Measurements from ENCODE around the gene ZNF292. TPM values are rescaled to one million over a fixed set of nuclear protein-coding genes. Genes with fewer than 3 reads are reported as not detected.

Gene ZNF292
- total RNA-seq, 4 donors from 2014 or later: 18.5 to 61.8 (median 42.4) TPM

DNA sequence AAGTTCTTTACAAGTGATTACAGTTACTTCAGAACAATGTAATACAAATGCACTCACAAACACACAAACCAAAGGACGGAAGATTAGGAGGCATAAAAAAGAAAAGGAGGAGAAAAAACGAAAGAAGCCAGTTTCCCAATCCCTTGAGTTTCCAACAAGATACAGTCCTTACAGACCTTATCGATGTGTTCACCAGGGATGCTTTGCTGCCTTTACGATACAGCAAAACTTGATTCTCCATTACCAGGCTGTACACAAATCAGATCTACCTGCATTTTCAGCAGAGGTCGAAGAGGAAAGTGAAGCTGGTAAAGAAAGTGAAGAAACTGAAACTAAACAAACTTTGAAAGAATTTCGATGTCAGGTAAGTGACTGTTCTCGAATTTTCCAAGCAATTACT, 104.4 kb downstream of the ZNF292 start:
- Histone ChIP-seq H3K36me3 (peaks cover 0 to 39% (median 12%) of the 10 kb centered on the region in 4 donors), H3K9me3 (no peaks in the 10 kb centered on the region), H3K27me3 (no peaks in the 10 kb centered on the region), H3K27ac (no peak overlapping the region), H3K4me1 (no peaks in the 10 kb centered on the region), H3K4me3 (no peak overlapping the region)
- TF ChIP-seq, protein P1, sequence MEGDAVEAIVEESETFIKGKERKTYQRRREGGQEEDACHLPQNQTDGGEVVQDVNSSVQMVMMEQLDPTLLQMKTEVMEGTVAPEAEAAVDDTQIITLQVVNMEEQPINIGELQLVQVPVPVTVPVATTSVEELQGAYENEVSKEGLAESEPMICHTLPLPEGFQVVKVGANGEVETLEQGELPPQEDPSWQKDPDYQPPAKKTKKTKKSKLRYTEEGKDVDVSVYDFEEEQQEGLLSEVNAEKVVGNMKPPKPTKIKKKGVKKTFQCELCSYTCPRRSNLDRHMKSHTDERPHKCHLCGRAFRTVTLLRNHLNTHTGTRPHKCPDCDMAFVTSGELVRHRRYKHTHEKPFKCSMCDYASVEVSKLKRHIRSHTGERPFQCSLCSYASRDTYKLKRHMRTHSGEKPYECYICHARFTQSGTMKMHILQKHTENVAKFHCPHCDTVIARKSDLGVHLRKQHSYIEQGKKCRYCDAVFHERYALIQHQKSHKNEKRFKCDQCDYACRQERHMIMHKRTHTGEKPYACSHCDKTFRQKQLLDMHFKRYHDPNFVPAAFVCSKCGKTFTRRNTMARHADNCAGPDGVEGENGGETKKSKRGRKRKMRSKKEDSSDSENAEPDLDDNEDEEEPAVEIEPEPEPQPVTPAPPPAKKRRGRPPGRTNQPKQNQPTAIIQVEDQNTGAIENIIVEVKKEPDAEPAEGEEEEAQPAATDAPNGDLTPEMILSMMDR (IDR thresholded peaks at IDR 0.05): no peak
- TF ChIP-seq POLR2AphosphoS5 (IDR thresholded peaks at IDR 0.05) (no peak), POLR2A (IDR thresholded peaks at IDR 0.05) (no peak), EP300 (IDR thresholded peaks at IDR 0.05; ENCODE audit: low read depth) (no peak)
- no peak for DNase-seq
- 93 to 96% methylated on average over 7 of the region's 7 CpGs for WGBS, 2 donors (ENCODE audit: low coverage in 1 of 2)
- intact Hi-C loops (cut with DNase I; ENCODE audit: low total_unique reads) (no loop called here), in situ Hi-C loops (cut with MboI; ENCODE audit: low pct_ligation_motif_present in 1 of 4, low pct_unique_long_range_greater_than_20kb in 1 of 4, low sequenced_read_pairs in 3 of 4) (no loop called here)

DNA sequence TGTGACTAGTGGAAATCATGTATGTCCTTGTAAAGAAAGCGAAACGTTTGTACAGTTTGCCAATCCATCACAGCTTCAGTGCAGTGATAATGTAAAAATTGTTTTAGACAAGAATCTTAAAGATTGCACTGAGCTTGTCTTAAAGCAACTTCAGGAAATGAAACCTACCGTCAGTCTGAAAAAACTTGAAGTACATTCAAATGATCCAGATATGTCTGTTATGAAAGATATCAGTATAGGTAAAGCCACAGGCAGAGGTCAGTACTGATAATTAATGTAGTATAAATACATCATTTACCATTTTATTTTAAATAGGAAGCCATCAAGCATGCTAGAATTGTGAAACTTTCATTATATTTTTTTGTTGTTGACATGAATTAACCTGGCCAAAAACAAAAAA, 106.2 kb downstream of the ZNF292 start:
- DNase-seq: no peak
- H3K4me3 ChIP-seq: no peak overlapping the region
- intact Hi-C loops (cut with DNase I; ENCODE audit: low total_unique reads): no loop called here
- no peaks in the 10 kb centered on the region for H3K4me1 ChIP-seq
- no peaks in the 10 kb centered on the region for H3K27me3 ChIP-seq
- no peaks in the 10 kb centered on the region for H3K9me3 ChIP-seq
- 79 to 87% methylated on average over 3 of the region's 3 CpGs for WGBS, 2 donors (ENCODE audit: low coverage in 1 of 2)
- peaks cover 0 to 22% (median 2%) of the 10 kb centered on the region in 4 donors for H3K36me3 ChIP-seq
- in situ Hi-C loops (cut with MboI; ENCODE audit: low pct_ligation_motif_present in 1 of 4, low pct_unique_long_range_greater_than_20kb in 1 of 4, low sequenced_read_pairs in 3 of 4): no loop called here
- TF ChIP-seq POLR2A (IDR thresholded peaks at IDR 0.05) (no peak), POLR2AphosphoS5 (IDR thresholded peaks at IDR 0.05) (no peak), EP300 (IDR thresholded peaks at IDR 0.05; ENCODE audit: low read depth) (no peak)
- TF ChIP-seq, protein P1 (IDR thresholded peaks at IDR 0.05): no peak
- no peak overlapping the region for H3K27ac ChIP-seq

DNA sequence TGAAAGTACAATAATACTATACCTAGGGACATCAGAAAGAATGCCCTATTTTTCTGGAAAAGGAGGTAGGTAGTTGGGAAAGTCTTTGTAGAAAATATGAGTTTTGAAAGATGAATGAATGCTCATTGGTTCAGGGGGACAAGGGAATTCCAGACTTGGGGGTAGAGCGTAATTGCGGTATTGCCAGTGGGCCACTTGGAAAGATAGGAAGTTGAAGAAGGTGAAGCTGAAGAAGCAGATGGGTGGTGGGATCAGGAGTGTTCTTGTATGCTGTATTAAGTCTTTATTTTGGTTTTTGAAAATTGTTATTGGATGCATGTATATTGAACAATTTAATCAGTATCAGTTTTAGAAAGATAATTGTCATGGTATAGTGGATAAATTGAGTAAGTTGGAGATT, 109.1 kb downstream of the ZNF292 start:
- in situ Hi-C loops (cut with MboI; ENCODE audit: low pct_ligation_motif_present in 1 of 4, low pct_unique_long_range_greater_than_20kb in 1 of 4, low sequenced_read_pairs in 3 of 4): no loop called here
- TF ChIP-seq, protein P1 (IDR thresholded peaks at IDR 0.05): no peak
- TF ChIP-seq POLR2AphosphoS5 (IDR thresholded peaks at IDR 0.05): no peak
- no peak for TF ChIP-seq POLR2A (IDR thresholded peaks at IDR 0.05)

DNA sequence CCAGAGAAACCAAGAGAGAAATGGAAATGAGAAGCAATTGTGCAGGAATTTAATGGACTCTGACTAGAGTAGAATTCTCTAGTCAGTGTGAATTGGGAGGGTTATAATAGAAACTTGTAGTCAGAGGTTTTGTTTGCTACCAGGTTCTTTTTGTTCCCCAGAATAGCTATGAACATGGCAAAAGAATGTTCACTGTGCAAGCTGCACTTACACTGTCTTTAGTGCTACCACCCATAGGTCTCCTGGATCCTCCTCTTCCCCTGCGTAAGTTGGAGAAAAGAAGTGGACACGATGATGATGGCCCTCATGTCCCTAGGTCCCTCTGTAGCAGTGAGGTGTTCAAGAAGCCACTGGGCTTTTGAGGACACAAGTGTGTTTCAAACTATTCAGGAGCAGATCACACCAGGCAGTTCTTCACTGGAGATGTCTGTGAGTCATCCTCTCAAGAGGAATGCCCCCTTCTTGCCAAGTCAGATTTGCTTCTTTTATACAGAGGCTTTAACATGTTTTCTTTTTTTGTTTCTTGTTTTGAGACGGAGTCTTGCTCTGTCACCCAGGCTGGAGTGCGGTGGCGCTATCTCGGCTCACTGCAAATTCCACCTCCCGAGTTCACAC, 119.4 kb downstream of the ZNF292 start:
- H3K27me3 ChIP-seq: no peaks in the 10 kb centered on the region
- H3K36me3 ChIP-seq: no peaks in the 10 kb centered on the region
- in situ Hi-C loops (cut with MboI; ENCODE audit: low pct_ligation_motif_present in 1 of 4, low pct_unique_long_range_greater_than_20kb in 1 of 4, low sequenced_read_pairs in 3 of 4): no loop called here
- H3K27ac ChIP-seq: no peak overlapping the region
- no peaks in the 10 kb centered on the region for H3K9me3 ChIP-seq
- H3K4me1 ChIP-seq: peaks cover 0 to 16% (median 1%) of the 10 kb centered on the region in 4 donors
- WGBS, 2 donors (ENCODE audit: low coverage in 1 of 2): 60 to 78% methylated on average over 2 to 7 of the region's 7 CpGs
- intact Hi-C loops (cut with DNase I; ENCODE audit: low total_unique reads): loop anchor here (5.0 kb wide), 1 partner anchor 1658 kb away; no protein-coding TSS in a partner anchor
- TF ChIP-seq, protein P1 (IDR thresholded peaks at IDR 0.05): no peak
- TF ChIP-seq POLR2AphosphoS5 (IDR thresholded peaks at IDR 0.05) (no peak), EP300 (IDR thresholded peaks at IDR 0.05; ENCODE audit: low read depth) (no peak), POLR2A (IDR thresholded peaks at IDR 0.05) (no peak)
- no peak for DNase-seq
- no peak overlapping the region for H3K4me3 ChIP-seq

More for the DNA sequence above, 109.1 kb downstream of the ZNF292 start:
- Histone ChIP-seq H3K36me3 (peaks cover 0 to 4% (median 0%) of the 10 kb centered on the region in 4 donors), H3K27ac (no peak overlapping the region), H3K4me1 (no peaks in the 10 kb centered on the region), H3K4me3 (no peak overlapping the region), H3K27me3 (no peaks in the 10 kb centered on the region), H3K9me3 (no peaks in the 10 kb centered on the region)
- DNase-seq: no peak
- intact Hi-C loops (cut with DNase I; ENCODE audit: low total_unique reads): no loop called here
- 80 to 96% methylated on average over 2 of the region's 2 CpGs for WGBS, 2 donors (ENCODE audit: low coverage in 1 of 2)
